Left lung (tissue), 14 donors: ENCODE data around the gene MBD3L2. TPM values are rescaled to one million over a fixed set of nuclear protein-coding genes. Genes with fewer than 3 reads are reported as not detected.
"Not testable (repeated sequence)": the region's sequence is repeated elsewhere in the genome, so short reads cannot be mapped to it uniquely, and the experiment has no call there.

Experiments
- ATAC-seq: fragments of 200-7000 bp; cut with Tn5 transposase; one replicate; pipeline ENCODE4 v1.9.1; 2020; ENCODE audit warnings: moderate library complexity
- DNase-seq, 4 donors: peaks; one replicate each; pipeline ENCODE4 v3.0.0-alpha.2; 2013 to 2020
- H3K27ac ChIP-seq, 2 donors: fragments of 200-600 bp; sonication (generic) in 1 of 2; one replicate each; pipeline versions ENCODE4 v1.5.0 to v1.8.0; 2020 to 2021
- H3K27me3 ChIP-seq, 2 donors: fragments of 200-600 bp; sonication (generic) in 1 of 2; one replicate each; pipeline versions ENCODE4 v1.5.0 to v1.8.0; 2020 to 2021
- H3K36me3 ChIP-seq, 2 donors: fragments of 200-600 bp; sonication (generic) in 1 of 2; one replicate each; pipeline versions ENCODE4 v1.5.0 to v1.8.0; 2020 to 2021
- H3K4me1 ChIP-seq, 2 donors: fragments of 200-600 bp; one replicate each; pipeline ENCODE4 v1.8.0; 2021
- H3K4me3 ChIP-seq, 2 donors: fragments of 200-600 bp; sonication (generic) in 1 of 2; one replicate each; pipeline versions ENCODE4 v1.5.0 to v1.8.0; 2020 to 2021; ENCODE audit warnings: mild to moderate bottlenecking in 1 of 2
- H3K9me3 ChIP-seq, 2 donors: fragments of 200-600 bp; sonication (generic) in 1 of 2; one replicate each; pipeline versions ENCODE4 v1.5.0 to v1.8.0; 2020 to 2021
- intact Hi-C, 2 donors: fragments of 100-400 bp; cut with DNase I; formaldehyde crosslinking; loops; one replicate each; pipeline versions ENCODE4 v1.11.2 to v1.14.2; 2022
- long read RNA-seq, 12 donors: library from polyadenylated mRNA in 2 of 12; unstranded in 2 of 12; transcript quantifications; one replicate each; pipeline ENCODE4 v2.0.0 and lab custom pipeline, GENCODE V29; 2019 to 2026
- polyA plus RNA-seq, 6 donors: library from polyadenylated mRNA; unstranded; fragments of 120-200 nt; gene quantifications; one replicate each; pipeline ENCODE4 v1.2.1, GENCODE V29; 2013; ENCODE audit not compliant: insufficient read length in 6 of 6
- total RNA-seq, 2 donors: library from RNA; stranded (reverse); fragmentation: NEBNext Ultra II Directional; extraction: Animal tissue kit (Norgen Biotek cat#: 25700); gene quantifications; one replicate each; pipeline ENCODE4 v1.2.1, GENCODE V29; 2021
- TF ChIP-seq, protein P1 (sequence below), 2 donors: fragments of 200-600 bp; sonication (generic) in 1 of 2; IDR thresholded peaks; one replicate each; pipeline versions ENCODE4 v1.5.0 to v1.8.0; 2021; ENCODE audit warnings: antibody characterized with exemption in 2 of 2
- donor health status: DM: no; HTN: yes; CAD: no.
- donor health status: DM: no; HTN: no; CAD: no.

Gene MBD3L2
- not detected for total RNA-seq
- polyA plus RNA-seq: not detected
- long read RNA-seq, donor 1: 0 reads
- long read RNA-seq, donor 2: 0 reads
- long read RNA-seq, donor 3: 0 reads
- long read RNA-seq, donor 4: 0 reads
- long read RNA-seq, donor 5: 0 reads
- long read RNA-seq, donor 6: 0 reads
- long read RNA-seq, donor 7: 0 reads
- long read RNA-seq, donor 8: 0 reads
- long read RNA-seq, donor 9: 0 reads
- long read RNA-seq, donor 10: 0 reads
- long read RNA-seq, donor 11: 0 reads
- long read RNA-seq, donor 12: 0 reads

DNA sequence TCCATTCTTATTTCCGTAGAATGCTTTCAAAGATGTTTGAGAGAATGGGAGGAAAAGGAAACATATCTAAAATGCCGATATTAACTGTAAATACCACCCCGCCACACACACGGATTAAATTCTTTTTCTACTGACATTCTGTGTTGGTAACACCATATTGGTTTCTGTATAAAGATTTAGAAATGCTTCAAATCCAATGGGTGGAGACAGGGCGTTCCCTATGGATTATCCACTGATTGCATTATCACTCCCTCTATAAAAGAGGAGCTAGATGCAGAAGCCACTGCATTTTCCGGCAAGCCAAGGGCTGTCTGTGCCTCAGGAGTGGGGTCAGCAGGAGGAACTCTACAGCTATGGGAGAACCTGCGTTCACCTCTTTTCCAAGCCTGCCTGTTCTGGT, at the start of gene MBD3L2:
TSS of gene MBD3L2 (plus strand) at position 301 of the 400 bp plus-strand sequence. CDS start at position 354, 53 bp downstream.
- H3K4me1 ChIP-seq, H3K27me3 ChIP-seq, H3K27ac ChIP-seq, DNase-seq, intact Hi-C loops, H3K4me3 ChIP-seq, H3K9me3 ChIP-seq, H3K36me3 ChIP-seq, ATAC-seq: not testable (repeated sequence)

DNA sequence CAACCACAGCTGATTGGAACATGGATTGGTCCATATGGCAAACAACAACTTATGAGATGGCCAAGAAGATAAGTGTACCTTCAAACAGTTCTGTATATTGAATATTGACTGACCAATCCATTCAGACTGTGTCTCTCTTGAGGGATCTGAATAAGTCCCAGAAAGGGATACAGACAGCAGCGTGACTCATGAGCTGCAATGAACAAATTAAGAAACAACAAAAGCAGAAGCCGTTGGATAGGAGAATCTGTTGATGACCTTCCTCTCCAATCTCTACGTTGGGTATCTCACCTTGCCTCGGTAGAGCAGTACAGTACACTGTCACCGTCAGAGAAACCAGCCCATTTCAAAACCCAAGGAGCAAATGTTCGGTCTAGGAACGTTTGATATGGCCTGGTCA, 49.2 kb upstream of the MBD3L2 start:
- intact Hi-C loops: no loop called here
- H3K9me3 ChIP-seq: no peaks in the 10 kb centered on the region
- H3K4me1 ChIP-seq: peaks cover 0 to 3% of the 10 kb centered on the region in 2 donors
- no peaks in the 10 kb centered on the region for H3K36me3 ChIP-seq
- TF ChIP-seq, protein P1, sequence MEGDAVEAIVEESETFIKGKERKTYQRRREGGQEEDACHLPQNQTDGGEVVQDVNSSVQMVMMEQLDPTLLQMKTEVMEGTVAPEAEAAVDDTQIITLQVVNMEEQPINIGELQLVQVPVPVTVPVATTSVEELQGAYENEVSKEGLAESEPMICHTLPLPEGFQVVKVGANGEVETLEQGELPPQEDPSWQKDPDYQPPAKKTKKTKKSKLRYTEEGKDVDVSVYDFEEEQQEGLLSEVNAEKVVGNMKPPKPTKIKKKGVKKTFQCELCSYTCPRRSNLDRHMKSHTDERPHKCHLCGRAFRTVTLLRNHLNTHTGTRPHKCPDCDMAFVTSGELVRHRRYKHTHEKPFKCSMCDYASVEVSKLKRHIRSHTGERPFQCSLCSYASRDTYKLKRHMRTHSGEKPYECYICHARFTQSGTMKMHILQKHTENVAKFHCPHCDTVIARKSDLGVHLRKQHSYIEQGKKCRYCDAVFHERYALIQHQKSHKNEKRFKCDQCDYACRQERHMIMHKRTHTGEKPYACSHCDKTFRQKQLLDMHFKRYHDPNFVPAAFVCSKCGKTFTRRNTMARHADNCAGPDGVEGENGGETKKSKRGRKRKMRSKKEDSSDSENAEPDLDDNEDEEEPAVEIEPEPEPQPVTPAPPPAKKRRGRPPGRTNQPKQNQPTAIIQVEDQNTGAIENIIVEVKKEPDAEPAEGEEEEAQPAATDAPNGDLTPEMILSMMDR (IDR thresholded peaks at IDR 0.05): no peak
- ATAC-seq (peak; percentile 24), DNase-seq (no peak)
- H3K4me3 ChIP-seq: no peak overlapping the region
- peaks cover 0 to 22% of the 10 kb centered on the region in 2 donors for H3K27me3 ChIP-seq
- H3K27ac ChIP-seq: no peak overlapping the region

DNA sequence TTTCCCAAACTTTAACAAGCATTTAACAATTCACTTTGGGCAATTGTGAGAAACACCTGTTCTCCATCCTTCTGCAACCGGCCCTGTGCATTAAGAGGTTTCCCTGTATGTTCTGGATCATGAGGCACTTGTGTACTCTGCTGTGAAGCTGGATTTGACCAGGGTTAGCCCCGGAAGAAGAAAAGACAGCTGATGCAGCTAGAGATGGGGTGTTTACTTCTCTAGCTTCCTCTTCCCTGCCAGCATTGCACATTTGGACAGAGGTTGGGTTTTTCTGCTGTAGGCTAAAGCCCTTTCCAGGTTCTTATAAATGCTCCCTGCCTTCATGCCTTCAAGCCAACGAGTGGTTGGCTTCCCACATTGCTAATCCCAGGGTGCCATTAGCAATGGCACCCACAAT, 48.8 kb upstream of the MBD3L2 start:
- Histone ChIP-seq H3K27ac (no peak overlapping the region), H3K4me1 (peaks cover 0 to 3% of the 10 kb centered on the region in 2 donors), H3K27me3 (peaks cover 0 to 22% of the 10 kb centered on the region in 2 donors), H3K36me3 (no peaks in the 10 kb centered on the region), H3K4me3 (no peak overlapping the region), H3K9me3 (no peaks in the 10 kb centered on the region)
- ATAC-seq (peak; percentile 47), DNase-seq (no peak)
- TF ChIP-seq, protein P1 (IDR thresholded peaks at IDR 0.05): no peak
- intact Hi-C loops: no loop called here

DNA sequence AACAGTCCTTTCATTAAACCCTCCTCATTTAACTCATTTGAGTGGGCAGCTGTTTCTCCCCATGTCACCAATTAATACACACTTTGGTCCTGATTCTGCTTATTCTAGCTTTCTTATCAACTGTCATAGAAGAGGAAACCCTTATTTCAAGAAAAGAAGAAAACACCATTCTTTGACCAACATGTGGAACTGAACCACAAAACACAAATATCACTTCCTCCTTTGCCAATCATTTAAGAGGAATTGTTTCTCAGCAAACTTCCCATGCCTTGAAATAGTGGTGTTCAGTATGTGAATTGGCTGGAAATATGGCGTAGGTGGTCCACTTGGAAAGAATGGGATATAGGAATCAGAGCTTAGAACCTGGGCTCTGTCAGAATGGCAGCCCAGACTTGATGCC, 48.3 kb upstream of the MBD3L2 start:
- intact Hi-C loops: no loop called here
- Histone ChIP-seq H3K36me3 (no peaks in the 10 kb centered on the region), H3K4me3 (no peak overlapping the region), H3K27me3 (peaks cover 0 to 22% of the 10 kb centered on the region in 2 donors), H3K9me3 (no peaks in the 10 kb centered on the region), H3K27ac (no peak overlapping the region), H3K4me1 (peaks cover 0 to 3% of the 10 kb centered on the region in 2 donors)
- no peak for ATAC-seq
- DNase-seq: no peak
- TF ChIP-seq, protein P1 (IDR thresholded peaks at IDR 0.05): no peak

DNA sequence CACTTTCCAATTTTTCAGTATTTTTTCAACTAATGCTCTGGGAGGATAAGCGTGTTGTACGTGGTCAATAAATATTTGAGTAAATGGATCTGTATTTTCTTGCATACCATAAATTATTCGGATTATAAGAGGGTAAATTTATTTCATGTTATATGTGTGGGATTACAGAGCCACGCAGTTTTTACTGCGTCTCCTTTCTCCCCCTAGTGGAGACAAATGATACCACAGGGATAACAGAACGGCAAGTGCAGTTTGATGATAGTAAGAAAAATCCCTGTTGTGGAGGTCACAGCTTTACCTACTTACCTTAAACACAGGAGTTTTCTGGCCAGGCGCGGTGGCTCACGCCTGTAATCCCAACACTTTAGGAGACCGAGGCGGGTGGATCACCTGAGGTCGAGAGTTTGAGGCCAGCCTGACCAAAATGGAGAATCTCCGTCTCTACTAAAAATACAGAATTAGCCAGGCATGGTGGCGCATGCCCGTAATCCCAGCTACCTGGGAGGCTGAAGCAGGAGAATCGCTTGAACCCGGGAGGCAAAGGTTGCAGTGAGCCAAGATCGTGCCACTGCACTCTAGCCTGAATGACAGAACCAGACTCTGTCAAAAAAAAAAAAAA, 44.7 kb upstream of the MBD3L2 start:
- intact Hi-C loops: no loop called here
- TF ChIP-seq, protein P1 (IDR thresholded peaks at IDR 0.05): peak; percentile 45 to 64

More for the DNA sequence above, 44.7 kb upstream of the MBD3L2 start:
- no peaks in the 10 kb centered on the region for H3K36me3 ChIP-seq
- no peak overlapping the region for H3K4me3 ChIP-seq
- no peak overlapping the region for H3K27ac ChIP-seq
- H3K9me3 ChIP-seq: no peaks in the 10 kb centered on the region
- peaks cover 0 to 14% of the 10 kb centered on the region in 2 donors for H3K27me3 ChIP-seq
- DNase-seq: peak in 1 of 4 donors; percentile 39
- peaks cover 0 to 9% of the 10 kb centered on the region in 2 donors for H3K4me1 ChIP-seq
- ATAC-seq: peak; percentile 65
